Stimulated activated CD4-positive, alpha-beta T cell treated with anti-CD3 and anti-CD28 coated beads, TNF-alpha, amount 100 ng/mL, for 24 hours (primary cell): ENCODE measurements around the gene PRKD2.
A peak's percentile ranks its signal among the peaks of the same experiment; 100 is the strongest.
"Not testable (repeated sequence)": the region's sequence is repeated elsewhere in the genome, so short reads cannot be mapped to it uniquely, and the experiment has no call there.

Experiments used
- DNase-seq, 3 experiments: peaks; one replicate each; pipeline ENCODE4 v3.0.0-alpha.2; 2020; ENCODE audit warnings: low read depth in 3 of 3

Gene PRKD2

DNA sequence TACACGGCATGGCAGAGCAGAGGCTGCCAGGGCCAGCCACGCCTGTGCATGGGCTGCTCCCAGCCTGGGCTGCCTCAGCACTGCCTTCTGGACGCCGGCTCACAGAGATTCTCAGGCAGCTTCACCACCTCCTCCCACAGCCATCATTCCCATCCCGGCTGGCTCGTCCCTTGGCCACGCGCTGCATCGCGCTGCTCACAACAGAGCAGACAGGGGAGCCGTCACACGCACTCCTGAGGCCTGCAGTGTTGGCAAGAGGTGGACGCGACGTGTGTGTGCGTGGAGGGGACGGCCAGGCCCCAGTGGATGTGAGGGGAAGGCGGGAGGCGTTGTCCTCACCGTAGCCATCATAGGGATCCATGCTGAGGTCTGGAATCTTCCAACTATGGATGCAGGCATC lies 7.6 kb upstream of the PRKD2 start:
- no peak for DNase-seq

DNA sequence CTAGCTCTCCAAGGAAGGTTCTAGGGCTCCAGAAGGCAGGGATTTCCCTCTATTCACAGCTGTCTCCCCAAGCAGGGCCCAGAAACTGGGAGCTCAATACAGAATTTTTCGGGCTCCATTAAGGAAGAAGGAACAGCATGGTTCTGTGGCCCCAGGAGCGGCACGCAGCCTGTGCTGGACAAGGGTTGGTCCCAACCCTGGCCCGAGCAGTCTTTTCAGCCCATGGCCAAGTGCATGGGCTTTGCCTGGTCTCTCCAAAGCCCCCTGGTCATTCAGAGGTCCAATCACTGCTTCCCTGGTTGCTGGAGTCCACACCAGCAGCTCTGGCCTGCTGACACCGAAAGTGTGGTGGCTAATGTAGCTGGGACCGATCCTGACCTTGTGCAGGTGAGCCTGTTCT lies 6.6 kb upstream of the PRKD2 start:
- DNase-seq = no peak

- DNase-seq = no peak
Measured at GRCh38 chr19:46723023-46723461, 6.1 kb upstream of the PRKD2 start.

- DNase-seq = no peak
Measured at GRCh38 chr19:46722421-46723022, 5.6 kb upstream of the PRKD2 start.

GRCh38 chr19:46722004-46722380 lies 5.1 kb upstream of the PRKD2 start:
- no peak for DNase-seq

DNA sequence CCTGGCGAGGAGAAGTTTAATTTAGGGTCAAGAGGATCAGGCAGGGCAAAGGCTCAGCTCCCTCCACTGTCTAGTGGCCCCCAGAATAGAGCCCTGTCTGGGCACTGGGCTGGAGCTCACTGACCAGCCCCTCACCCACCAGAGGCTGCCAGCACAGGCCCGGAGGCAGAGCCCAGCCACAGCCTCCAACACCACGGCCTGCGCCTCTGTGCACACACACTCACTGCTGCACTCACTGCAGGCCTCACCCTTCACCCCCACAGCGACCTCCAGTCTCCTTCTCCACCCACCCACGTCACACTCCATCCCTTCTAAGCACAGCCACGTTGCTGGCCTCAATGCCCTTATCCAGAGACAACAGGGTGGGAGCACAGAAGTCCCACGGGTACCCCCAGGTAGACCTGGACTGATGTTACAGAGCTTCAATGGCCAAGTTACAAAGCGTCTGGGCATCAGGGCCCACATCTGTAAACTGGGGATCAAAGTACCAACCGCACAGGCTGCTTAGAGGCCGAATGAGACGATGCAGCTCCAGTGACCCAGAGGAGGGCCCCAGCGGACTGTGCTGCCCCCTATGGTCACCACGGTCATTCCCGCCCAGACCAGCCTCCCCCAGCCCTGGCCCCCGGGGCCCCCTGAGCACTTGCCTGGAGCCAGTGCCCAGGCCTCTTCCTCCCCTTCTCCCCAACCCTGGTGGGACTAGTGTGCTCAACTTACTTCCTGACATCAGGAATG lies 4.5 kb upstream of the PRKD2 start:
- DNase-seq = no peak

GRCh38 chr19:46720503-46721239 lies 3.8 kb upstream of the PRKD2 start:
- no peak for DNase-seq

DNA sequence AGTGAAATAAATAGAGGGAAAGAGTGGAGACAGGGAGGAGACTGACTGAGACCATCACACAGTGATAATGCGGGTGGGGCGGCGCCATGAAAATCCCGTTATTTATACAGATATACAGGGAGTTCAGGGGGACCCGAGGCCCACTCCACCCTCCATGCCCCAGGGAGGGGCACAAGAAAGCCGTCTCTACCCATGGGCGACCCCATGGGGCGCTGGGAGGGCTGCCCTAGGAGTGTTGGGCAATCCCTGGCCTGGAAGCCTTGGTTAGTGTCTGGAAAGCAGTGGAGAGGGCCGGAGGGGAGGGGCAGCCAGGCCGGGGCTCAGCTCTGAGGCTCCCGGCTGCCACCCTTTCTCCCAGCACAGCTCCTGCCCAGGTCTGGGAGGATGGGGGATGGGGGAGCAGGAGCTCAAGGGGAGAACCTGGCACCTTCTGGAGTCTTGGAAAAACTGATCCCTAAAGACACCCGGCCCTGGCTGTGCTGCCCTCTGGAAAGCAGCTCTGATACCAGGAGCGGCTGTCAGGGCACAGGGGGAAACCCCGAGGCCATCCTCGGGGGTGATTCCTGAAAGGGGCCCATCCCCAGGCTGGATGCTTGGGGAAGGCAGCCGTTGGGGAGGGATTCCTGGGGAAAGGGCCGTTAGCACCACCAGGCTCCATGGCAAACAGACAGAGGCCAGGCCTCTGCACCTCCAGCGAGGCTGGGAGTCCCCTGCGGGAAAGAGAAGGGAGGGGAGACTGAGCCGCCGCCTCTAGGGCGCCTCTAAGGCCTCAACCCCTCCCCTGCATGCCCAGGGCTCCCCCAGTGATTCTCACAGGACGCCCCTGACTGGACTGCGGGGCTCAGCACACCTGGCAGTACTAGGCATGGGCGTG lies 3.0 kb upstream of the PRKD2 start:
- DNase-seq = no peak

- DNase-seq = no peak
Measured at GRCh38 chr19:46718934-46719622, 2.2 kb upstream of the PRKD2 start.

- peak in 1 of 3 experiments; percentile 56 for DNase-seq
Measured at GRCh38 chr19:46718157-46718933, 1.4 kb upstream of the PRKD2 start.

DNA sequence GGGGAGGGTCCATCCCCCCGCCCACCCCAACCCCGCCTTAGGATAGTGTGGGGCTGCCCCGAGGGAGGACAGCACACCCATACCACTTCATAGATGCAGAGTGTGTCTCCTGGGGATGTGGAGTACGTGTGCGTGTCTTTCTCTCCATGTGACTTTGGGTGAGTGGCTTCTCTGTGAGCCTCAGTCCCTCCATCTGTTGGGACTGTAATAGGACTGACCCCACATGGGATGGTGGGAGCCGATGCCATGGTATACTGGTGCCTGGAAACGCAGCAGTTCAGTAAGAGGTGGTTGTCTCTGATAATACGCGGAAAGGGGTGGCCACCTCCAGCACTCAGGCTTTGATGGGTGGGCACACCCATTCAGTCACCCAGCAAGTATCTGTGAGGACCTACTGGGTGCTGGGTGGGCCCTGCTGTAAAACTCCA lies 816 bp upstream of the PRKD2 start:
- DNase-seq = no peak

DNA sequence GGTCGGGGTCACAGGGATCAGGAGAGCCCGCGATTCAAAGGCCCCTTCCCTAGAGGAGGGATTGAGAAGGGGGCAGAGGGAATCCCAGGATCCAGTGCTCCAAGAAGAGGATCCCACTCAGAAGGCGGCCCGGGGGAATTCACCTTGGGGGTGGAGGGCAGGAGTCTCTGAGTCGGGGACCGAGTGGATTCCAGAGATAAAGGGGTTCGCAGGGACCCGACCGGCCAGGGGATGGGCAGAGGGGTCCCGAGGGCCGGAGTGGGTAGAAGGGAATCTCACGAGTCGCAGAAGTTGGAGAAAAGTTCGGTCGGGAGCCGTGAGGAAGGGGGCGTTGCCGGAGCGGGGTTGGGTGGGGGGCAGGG lies 261 bp downstream of the PRKD2 start:
- DNase-seq = no peak

DNA sequence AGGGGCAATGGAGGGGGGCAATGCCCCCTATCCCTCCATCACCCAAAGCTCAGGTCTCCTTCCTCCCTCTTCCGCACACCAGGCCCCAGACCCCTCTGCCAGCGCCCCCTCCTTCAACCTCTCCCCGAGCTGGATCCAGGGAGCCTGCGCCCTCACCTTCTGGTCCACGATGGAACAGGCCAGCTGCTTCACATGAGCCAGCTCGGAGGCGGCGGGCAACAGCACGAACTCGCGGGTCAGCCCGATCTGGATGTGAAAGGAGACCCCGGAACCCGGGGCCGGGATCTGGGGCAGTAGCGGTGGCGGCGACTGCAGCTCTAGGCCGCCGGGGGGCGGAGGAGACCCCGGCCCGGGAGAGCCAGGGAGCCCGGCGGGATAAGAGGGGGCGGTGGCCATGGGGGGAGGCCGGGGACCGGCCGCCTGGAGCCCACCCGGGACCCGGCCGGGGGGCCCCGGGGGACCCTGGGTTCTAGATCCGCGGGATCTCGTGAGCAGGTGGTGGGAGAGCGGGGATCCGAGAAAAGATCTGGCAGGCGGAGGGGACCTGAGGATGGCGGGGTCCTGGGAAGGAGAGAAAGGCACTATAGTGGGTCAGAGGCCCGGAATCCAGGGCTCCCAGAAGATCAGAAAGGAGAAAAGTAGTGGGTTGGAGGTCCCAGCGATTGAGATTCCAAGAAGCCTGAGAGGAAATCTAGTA lies 791 bp downstream of the PRKD2 start:
- DNase-seq = peak in 1 of 3 experiments; percentile 14

DNA sequence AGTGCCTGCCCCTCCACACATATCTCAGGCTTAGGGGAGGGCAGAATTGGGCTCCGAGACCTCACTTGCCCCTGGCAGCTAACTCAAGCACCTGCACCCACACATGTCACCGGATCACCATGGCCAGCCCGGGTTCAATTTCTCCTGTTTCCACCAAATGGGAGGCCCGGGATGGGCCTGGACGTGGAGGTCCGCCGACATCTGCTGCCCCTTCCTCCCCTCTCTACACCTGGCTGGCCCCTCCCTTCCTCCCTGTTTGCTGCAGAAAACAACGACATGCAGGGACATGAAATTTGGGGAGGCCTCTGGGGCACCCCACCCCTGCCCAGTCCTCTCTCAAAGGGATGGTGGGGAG lies 1.3 kb downstream of the PRKD2 start:
- no peak for DNase-seq

DNA sequence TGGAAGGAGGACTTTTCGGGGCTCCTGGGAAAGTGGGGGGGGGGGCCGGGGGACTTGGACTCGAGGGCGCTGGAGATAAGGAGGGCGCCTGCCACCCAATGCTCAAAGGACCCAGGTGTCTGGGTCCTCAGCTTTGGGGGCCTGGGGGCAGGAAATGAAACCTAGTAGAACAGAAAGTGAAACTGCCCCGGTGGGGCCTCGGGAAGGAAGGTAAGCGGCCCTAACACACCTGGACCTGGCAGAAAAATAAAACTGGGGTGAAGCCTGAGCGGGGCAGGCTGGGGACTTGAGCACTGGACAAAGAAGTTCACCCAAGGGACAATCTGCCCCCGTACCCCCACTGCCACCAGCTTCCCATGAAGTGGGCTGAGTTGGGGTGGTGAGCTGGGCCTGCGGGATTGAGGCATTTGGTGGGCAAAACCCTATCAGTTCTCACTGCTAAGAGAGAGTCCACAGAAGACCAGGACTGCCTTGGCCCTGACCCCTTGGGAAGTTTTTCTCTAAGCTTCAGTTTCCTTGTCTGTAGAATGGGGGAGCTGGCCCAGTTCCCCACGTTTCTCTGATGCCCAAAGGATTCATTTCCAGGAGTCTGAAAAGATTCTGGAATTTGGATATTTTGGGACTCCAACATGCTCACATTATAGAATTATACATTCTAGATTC lies 2.3 kb downstream of the PRKD2 start:
- peak in 2 of 3 experiments; percentile 34 to 55 for DNase-seq

DNA sequence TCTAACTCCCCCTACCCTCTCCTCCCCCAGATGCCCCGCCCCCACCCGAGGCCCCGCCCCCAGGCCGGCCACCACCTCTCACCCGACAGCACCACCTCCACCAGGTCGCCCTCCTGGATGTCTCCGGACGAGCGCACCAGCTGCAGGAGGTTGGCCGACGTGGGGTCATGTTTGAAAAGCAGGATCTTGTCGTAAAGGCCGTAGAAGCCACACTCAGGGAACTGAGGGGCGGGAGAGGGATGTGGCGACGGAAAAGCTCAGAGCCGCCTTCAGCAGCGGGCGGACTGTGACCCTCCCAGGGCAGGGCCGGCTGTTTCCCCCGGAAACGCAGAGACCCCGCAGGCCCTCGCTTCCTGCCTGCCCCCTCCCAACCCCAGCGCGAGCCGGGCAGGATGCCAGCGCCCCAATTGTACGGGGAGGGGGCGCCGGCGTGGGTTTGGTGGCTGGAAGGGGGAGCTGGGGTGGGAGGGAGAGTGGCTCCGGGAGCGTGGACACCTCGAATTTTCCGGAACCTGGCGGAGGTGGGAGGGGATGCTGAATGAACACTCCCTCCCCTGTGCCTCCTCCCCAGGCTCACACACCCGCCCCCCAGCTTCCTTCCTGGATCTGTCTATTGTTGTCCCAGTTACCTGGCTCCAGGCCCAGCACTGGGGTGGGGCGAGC lies 3.0 kb downstream of the PRKD2 start:
- peak; percentile 42 to 69 (median 51) for DNase-seq

DNA sequence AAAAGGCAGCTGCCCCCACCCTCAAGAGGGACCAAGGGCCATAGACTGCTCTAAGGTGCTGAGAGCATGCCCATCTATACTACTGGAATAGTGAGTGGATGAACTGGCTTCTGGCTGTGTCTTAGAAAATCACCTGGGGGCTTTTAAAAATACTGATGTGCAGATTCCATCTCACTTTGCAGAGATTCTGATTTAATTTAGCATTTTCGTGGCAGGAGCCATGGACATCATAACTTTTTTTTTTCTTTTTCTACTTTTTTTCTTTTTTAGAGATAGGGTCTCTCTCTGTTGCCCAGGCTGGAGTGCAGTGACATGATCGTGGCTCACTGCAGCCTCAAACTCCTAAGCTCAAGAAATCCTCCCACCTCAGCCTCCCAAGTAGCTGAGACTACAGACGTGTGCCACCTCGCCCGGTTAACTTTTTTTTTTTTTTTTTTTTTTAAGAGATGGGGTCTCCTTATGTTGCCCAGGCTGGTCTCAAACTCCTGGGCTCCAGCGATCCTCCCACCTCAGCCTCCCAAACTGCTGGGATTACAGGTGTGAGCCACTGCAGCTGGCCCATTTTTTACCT lies 4.1 kb downstream of the PRKD2 start:
- not testable (repeated sequence) for DNase-seq

GRCh38 chr19:46710687-46711086 lies 6.2 kb downstream of the PRKD2 start:
- DNase-seq = peak in 1 of 3 experiments; percentile 11
